Kidney tubule cell (primary cell): ENCODE measurements around the gene NADSYN1.

Experiments
- DNase-seq: peaks from one replicate; pipeline ENCODE4 v3.0.0-alpha.2; 2018; ENCODE audit warnings: low spot score

The NADSYN1 gene

DNA sequence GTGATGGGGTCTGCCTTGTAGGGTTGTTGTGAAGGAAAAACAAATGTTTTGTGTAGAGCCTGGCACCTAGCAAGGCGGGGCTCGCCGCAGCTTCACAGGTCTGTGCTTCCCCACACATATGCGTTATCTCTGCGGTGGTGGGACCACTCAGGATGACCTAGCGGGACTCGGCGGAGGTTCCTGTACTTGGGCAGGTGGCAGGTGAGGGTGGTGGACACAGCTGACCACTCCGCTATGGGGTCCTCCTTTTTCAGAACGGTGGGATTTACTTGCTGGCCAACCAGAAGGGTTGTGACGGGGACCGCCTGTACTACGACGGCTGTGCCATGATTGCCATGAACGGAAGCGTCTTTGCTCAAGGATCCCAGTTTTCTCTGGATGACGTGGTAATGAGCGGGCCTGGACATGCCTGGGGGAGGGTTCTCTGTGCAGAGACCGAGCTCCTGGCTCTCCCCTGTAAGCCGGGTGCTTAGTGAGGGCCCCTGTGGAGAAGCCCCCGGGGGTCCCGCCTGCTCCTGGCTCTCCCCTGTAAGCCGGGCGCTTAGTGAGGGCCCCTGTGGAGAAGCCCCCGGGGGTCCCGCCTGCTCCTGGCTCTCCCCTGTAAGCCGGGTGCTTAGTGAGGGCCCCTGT, 21.3 kb downstream of the NADSYN1 start:
- no peak for DNase-seq

DNA sequence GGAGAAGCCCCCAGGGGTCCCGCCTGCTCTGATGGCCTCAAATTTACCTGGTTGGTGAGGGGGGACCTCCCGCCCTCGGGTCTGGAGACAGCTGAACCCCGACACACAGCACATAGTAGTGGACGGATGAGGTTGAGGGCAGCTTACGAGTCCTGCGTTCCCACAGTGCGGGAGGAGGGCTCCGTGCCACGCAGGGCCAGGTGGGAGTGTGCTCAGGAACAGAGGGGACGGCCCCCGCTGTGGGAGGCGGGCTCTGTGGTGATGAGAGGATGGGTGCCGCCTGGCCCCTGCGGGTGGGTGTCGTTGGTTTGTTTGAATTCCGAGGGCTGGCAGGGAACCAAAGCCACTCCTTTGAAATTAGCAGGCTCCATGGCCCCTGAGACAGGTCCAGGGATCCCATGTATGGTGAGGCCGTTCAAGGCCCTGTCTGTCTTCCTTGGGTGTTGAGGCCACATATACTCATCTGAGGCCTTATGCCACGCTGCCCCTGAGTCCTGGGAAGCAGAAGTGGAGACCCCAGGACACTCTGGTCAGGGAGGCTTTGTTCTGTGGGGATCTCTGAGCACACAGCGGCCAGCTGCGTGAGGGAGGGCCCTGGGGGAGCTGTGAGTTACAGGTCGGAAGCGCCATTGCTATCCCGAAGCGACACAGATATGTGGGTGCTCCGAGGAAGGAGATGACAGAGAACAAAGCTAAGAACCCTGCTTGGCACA, 21.9 kb downstream of the NADSYN1 start:
- DNase-seq = no peak

DNA sequence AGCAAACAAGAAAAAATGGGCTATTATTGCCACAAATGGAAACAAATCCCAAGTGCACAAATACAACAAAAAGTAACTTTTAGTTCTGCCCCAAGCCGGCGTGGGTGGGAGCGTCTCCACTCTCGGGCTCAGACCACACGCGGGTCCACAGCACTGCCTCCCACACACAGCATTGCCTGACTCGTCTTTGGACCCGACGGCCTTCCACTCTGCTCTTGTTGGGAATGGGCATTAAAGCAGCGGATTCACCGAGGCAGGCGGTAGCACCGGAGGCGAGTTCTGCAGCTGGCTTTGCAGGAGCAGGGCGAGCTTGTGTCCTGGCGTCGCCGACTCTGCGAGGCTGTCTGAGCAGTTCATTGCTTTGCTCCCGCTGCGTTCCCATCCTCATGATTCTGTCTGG, 23.0 kb downstream of the NADSYN1 start:
- no peak for DNase-seq

DNA sequence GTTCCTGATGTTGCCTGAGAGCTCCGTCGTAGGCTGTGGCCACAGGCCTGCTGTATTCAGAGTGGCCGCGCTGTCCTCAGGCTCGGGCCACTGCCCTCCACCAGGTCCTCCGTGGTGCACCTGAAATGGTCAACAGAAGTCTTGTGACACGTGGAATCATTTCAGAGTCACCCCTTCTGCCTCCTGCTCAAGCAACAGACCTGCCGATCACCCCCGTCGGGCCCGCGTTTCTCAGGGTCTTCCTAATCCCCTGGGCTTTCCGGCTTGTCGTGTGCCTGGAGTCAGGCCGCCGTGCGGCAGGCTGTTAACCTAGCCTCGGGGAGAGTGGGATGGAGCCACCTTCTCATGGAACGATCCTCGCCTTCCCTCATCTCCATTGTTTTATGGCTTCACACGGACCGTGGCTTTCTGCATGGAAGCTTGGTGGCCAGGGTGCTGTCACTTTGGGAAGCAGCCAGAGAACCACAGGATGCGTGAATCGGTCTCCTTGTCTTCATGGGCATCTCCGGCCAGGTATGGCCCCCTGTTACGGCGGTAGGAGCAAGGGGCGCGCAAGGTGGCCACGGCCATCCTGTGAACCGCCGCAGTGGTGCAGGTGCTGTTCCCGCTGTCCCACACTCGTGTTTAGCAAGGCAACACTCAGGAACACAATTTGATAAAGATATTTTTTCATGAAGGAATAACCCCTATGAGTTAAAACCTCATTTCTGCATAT, 24.1 kb downstream of the NADSYN1 start:
- DNase-seq = no peak

DNA sequence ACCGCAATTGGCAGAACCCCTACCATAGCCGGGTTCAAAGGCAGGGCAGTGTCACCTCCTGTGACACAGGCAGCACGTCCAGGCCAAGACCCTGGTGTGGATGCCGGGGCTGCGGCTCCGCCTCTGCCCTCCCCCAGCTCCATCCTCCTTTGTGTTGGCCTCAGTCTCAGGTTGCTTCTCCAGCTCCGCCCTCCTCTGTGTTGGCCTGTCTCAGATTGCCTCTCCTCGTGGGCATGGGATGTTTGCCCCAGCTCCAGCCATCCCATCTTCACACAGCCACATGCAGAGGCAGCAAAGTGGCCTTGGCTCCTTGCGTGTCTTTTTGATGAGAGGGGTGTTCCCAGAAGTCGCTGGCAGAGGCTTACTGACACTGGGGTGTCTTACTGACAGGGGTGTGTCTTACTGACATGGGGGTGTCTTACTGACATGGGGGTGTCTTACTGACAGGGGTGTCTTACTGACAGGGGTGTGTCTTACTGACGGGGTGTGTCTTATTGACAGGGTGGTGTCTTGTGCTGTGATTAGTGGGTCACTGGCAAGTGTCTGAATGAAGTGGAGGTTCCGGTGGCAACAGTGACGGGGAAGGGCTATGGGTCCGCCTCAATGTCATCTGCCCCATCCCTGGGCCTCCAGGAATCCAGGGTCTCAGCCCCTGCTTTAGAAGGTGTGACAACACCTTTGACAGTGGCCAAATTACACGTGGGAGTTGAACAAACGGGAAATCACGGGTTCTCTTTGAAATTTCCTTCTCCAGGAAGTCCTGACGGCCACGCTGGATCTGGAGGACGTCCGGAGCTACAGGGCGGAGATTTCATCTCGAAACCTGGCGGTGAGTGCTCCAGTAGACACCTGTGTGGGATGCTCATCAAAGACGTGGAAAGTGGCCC, 24.9 kb downstream of the NADSYN1 start:
- no peak for DNase-seq

DNA sequence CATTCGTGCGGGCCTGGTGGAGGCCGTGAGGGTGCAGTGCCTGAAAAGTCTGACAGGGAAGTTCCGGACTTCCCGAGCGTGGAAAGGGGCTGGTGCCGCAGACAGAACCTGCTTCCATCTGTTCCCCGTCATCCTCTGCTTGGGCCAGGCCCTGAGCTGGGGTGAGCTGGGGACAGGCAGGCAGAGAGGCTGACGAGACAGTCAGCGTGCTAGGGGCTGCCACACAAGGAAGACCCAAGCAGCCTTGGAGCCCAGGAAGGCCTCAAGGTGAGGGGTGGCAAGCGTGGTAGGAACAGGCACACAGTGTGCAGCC, 25.5 kb downstream of the NADSYN1 start:
- no peak for DNase-seq

DNA sequence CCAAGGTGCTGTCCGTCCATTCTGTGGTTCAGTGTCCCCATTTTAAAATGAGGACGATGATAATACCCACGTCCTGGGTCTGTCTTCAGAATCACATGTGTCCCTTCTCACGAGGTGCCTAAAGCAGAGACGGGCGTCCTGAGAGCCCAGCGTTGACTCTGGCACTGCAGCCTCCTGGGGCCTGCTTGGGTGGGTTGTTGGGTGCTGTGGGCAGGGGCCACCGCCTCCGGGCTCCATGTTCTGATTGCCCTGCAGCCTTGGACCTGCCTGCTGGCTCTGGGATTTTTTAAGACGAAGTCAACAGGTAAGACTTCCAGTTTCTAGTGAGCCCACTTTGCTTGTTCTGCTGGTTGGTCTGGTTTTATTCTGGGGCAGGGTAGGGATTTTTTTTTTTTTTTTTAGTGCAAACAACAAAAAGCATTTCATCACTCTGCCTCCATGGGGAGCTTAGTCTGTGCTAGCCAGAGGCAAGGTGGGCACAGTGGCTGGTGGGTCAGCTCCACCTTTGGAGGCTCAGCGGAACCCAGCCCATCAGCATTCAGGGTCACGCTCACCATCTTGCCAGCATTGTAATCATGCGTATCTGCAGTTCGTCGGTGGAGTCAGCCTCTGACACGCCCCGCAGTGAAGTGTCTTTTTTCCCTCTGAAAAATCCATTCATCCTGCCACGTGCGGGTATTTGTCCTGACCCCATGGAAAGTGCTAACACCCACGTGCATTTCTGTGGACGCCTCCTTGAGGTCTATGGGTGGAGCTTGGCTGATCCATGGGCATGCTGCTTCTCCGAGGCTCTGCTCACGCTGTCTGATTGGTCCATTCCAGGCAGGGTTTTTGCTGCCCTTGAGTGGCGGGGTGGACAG, 28.3 kb downstream of the NADSYN1 start:
- DNase-seq = no peak

DNA sequence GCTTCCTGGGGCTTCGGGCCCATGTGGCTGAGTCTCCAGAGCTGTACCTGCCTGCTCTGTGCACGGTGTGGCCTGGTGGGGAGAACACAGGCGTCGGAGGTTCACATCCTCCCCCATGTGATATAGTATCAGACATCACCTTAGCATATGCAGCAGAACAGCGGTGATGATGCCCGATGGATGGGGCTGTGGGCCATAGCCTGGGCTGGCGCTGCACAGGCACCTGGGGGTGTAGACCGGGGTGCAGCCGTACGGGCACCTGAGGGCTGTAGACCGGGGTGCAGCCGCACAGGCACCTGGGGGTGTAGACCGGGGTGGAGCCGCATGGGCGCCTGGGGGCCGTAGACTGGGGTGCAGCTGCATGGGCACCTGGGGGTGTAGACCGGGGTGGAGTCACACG, 29.2 kb downstream of the NADSYN1 start:
- no peak for DNase-seq

DNA sequence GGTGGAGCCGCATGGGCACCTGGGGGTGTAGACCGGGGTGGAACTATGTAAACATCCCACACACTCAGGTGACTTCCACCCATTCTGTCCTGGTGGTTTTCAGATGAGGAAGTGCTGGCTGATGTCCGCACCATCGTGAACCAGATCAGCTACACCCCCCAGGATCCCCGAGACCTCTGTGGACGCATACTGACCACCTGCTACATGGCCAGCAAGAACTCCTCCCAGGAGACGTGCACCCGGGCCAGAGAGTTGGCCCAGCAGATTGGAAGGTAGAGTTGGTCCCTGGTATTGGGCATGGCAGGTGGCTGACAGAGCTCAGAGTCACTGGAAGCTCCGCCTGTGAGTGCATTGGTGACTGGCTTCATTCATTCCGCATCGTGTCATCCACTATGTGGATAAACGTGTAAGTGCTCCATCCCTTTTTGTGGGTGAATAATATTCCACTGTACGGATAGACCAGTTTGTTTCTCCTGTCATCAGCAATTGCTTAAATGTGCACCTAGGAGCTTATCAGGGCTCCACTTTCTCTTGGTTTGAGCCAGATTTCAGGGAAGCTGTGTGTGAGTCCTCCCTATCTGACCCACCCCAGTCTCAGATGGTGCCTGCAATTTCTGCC, 29.9 kb downstream of the NADSYN1 start:
- DNase-seq = no peak

DNA sequence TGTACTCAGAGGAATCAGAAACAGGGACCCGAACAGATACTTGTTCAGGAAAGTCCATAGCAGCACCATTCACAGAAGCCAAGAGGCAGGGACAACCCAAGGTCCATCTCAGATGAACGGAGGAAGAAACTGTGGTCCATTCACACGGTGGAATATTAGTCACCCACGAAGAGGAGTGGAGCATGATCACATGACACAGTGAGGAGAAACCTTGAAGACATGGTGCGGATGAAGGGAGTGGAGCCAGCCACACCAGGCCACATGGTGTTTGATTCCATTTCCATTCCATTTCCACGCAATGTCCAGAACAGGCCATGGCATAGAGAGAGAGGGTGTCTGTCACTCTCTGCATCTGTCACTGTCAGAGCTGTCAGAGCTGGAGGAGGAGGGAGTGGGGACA, 30.7 kb downstream of the NADSYN1 start:
- DNase-seq = no peak

DNA sequence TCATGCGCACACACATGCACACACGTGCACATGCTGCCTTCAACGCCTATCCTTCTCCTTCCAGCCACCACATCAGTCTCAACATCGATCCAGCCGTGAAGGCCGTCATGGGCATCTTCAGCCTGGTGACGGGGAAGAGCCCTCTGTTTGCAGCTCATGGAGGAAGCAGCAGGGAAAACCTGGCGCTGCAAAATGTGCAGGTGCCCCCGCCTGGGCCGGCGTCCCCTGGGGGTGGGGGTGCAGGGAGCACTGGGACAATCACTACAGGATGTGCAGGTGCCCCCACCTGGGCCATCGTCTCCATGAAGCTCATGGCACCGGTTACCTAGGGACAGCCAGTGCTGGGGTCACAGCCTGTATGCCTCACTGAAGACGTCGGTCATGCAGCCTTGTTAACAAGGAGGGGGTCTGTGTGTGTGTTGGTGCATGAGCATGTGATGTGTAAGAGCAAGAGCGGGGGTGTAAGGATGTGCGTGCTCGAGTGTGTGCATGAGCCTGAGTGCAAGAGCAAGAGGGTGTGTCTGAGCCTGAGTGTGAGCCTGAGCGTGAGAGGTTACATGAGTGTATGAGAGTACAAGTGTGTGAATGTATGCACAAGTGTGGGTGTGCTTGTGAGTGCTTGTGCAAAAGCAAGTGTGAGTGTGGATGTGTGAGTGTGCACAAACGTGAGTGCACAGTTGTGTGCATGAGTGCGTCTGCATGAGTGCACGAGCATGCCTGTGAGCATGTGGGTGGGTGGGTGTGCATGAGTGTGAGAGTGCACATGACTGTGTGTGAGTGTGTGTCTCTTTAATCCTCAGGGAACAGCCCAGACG, 31.5 kb downstream of the NADSYN1 start:
- no peak for DNase-seq

DNA sequence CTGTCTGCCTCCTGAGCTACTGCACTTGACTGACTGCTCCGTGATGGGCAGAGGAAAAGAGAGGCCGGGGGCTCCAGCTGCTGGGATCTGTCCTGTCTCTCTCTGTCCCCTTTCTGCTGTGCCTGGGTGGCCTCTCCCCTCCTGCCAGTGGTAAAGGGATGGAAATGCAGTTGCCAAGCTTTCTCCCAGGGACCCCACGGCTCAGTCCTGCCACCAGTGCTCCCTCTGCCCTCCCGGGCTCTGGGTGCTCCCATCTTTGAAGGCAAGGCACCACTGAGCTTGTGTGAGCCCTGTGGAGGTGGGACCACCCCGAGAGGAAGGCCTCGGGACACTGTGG, 32.0 kb downstream of the NADSYN1 start:
- DNase-seq = no peak

DNA sequence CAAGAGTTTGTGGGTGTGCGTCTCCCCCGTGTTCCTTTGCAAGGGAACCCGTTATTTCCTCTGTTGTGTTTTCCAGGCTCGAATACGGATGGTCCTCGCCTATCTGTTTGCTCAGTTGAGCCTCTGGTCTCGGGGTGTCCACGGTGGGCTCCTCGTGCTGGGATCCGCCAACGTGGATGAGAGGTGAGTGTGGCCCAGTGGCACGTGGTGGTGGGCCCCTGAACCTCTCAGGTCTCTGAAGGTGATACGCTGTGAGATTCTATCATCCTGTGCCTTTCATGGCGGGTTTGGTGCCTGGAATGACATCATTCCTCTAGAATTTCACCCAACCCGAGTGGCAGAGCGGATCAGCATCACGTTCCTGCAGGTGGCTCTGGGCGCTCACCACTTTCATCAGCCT, 32.5 kb downstream of the NADSYN1 start:
- no peak for DNase-seq

DNA sequence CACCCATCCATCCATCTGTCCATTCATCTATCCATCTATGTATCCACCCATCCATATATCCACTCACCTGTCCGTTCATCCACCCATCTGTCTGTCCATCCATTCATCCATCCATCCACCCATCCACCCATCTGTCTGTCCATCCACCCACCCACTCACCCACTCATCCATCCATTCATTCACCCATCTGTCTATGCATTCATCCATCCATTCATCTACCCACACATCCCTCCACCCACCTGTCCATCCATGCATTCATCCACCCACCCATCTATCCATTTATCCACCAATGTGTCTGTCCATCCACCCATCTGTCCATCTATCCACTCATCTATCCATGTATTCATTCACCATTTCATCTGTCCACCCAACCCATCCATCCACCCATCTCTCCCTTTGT, 33.3 kb downstream of the NADSYN1 start:
- no peak for DNase-seq

DNA sequence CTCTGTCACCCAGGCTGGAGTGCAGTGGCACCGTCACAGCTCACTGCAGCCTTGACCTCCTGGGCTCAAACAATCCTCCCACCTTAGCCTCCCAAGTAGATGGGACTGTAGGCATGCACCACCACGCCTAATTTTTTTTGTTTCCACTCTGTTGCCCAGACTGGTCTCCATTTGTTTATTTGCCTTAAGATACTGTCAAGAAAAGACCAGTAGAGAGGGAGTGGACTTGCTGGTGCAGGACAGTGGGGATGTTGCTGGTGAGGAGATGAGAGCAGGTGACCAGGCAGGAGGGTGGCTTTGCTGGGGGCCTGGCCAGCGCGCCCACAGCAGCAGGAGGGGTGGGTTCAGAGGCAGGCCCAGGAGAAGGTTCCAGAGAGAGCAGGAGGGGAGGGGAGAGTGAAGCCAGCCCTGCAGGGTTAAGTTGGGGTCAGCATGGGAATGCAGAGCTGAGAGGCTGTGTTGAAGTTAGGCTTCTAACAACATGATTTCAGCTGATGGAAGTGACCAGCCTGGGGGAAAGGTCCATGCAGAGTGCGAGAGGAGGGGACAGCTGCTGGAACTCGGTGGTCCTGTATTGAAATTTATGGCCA, 35.8 kb downstream of the NADSYN1 start:
- no peak for DNase-seq

DNA sequence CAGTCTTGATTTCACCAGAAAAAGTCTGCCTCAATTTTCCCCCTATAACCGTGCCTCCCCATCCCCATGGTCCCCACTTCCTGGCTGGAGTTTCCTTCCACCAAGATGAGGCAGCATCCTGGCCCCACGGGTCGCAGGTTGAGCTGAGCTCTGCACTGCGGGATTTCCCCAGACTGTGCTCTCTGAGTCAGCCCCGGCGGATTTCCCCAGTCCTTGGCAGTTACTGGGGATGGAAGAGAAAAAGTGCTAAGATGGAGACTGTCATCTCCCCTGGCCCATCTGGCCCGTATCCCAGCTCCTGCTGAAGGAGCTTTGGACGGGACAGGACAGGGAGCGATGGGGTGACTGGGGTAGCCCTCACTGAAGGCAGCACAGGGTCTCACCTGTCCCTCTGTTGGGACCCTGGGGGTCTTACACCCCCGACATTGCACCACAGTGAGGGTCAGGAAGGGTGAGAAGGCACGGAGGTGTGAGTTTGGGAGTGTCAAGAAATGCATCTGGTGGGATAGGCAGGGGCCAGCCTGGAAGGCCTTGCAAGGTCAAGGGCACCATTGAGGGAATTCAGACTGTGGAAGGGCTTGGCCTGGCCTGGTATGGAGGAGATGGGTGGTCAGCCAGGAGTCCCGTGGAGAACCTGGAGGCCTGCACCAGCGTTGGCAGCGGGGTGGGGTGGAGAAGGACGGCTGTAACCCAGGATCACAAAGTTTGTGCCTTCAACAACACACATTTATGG, 36.5 kb downstream of the NADSYN1 start:
- DNase-seq = peak; percentile 83

DNA sequence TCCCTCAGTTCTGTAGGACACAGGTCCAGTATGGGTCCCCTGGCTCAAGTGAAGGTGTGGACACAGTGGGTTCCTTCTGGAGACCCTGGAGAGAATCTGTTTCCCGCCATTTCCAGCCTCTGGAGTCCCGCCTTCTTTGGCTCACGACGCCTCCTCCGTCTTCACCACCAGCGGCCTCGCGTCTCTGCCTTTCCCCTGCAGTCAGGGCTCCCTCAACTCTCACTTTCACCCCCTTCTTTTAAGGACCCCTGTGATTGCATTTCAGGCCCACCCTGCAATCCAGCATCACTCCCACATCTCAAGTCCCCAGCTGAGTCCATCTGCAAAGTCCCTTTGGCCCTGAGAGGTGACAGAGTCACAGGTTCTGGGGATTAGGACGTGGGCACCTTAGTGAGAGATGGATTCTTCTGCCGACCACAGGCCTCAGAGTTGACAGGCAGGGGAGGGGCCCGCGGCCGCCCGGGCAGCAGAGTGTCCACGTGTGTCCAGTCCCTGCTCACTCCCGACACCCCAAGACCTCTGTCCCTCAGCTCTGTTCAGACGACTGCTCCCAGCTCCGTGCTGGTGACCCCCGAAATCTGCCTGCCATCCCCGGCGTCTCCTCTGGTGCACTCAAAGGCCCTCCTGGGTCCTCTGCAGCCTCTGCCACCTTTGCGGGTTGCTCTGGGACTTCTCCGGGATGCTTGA, 37.2 kb downstream of the NADSYN1 start:
- DNase-seq = no peak

DNA sequence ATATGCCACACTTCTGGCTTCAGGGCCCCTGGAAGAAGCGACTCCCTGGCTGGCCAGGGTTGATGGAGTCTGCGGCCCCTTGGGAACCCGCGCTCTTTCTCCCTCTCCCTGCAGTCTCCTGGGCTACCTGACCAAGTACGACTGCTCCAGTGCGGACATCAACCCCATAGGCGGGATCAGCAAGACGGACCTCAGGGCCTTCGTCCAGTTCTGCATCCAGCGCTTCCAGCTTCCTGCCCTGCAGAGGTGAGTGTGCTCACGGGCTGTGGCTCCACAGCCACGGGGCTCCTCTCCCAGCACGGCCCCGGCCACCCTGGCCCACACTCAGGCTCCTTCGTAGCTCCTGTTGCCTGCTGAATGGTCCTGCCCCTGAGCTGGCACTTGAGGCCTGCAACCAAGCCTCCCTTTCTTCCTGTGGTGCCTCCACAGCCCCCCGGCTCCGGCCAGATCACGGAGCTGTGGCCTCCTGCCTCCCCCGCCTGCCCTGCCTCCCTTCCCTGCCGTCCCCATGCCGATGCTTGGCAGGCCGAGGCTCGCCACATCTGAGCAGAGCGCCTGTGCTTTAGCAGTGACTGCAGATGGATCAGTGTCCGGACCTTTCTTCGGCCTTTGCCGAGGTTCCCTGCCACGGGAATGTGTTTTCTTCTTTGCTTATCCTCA, 37.9 kb downstream of the NADSYN1 start:
- DNase-seq = no peak
